Measurements from ENCODE around the gene GLDC. TPM values are rescaled to one million over a fixed set of nuclear protein-coding genes. Genes with fewer than 3 reads are reported as not detected.

GLDC gene
- total and polyA plus RNA-seq, 2 donors (not counting 1 experiment from before 2014, with no cell fraction given): 0.71 to 0.86 TPM

GRCh38 chr9:6584881-6585597, 60.5 kb downstream of the GLDC start:
- WGBS (ENCODE audit: insufficient coverage): no CpG with 5 or more reads among the region's 5 CpGs
- intact Hi-C loops (cut with micrococcal nuclease): loop anchor here (1.0 to 2.0 kb wide), 3 partner anchors 82 to 154 kb away; no protein-coding TSS in a partner anchor
- Histone ChIP-seq H3K4me2 (replicated peaks; ENCODE audit: low read depth, low read length, poor library complexity, severe bottlenecking) (no peak overlapping the region), H4K20me1 (ENCODE audit: control insufficient read depth, insufficient read depth, low read length, poor library complexity, severe bottlenecking) (no peaks in the 10 kb centered on the region), H3K27me3 (replicated peaks in 1 of 4; ENCODE audit: control extremely low read depth in 1 of 4, control insufficient read depth in 3 of 4, insufficient read depth in 4 of 4, low read length in 3 of 4) (no peaks in the 10 kb centered on the region), H3K27ac (ENCODE audit: low read length in 2 of 2) (no peak overlapping the region), H3K36me3 (replicated peaks in 1 of 2; ENCODE audit: control extremely low read depth in 1 of 2, control insufficient read depth in 1 of 2, extremely low read depth in 1 of 2, insufficient read depth in 2 of 2, low read length in 1 of 2) (no peaks in the 10 kb centered on the region), H3K9ac (ENCODE audit: low read length) (no peak overlapping the region), H3K9me3 (ENCODE audit: control extremely low read depth in 1 of 3, control insufficient read depth in 2 of 3, insufficient read depth in 1 of 3, low read length in 2 of 3) (no peaks in the 10 kb centered on the region), H3K4me3 (ENCODE audit: control extremely low read depth in 1 of 5, extremely low read depth in 1 of 5, insufficient read depth in 1 of 5, low read depth in 2 of 5, low read length in 4 of 5) (no peak overlapping the region), H3K4me1 (ENCODE audit: control insufficient read depth in 2 of 2, insufficient read depth in 2 of 2, low read length in 2 of 2) (peaks cover 33% of the 10 kb centered on the region in 2 donors), H3K79me2 (ENCODE audit: control insufficient read depth, insufficient read depth, low read length) (peaks cover 5% of the 10 kb centered on the region), H2AFZ (ENCODE audit: insufficient read depth, low read depth, low read length, poor library complexity, severe bottlenecking) (no peak overlapping the region)
- no peaks in the 10 kb centered on the region for H3K9me3 Mint-ChIP-seq (ENCODE audit: insufficient read depth)
- ATAC-seq (ENCODE audit: low read depth) (peak; percentile 28), DNase-seq (peak; percentile 68)
- POLR2A ChIA-PET: interaction anchor here (0.5 kb wide), 1 partner anchor 175 kb away, joined by 3 read pairs; no protein-coding TSS in a partner anchor
- H3K27me3 Mint-ChIP-seq: no peaks in the 10 kb centered on the region
- TF ChIP-seq EZH2 (IDR thresholded peaks at IDR 0.05; ENCODE audit: borderline replicate concordance, insufficient read depth, low read depth, low read length, poor library complexity, severe bottlenecking) (no peak), CTCF (IDR thresholded peaks at IDR 0.05) (peak; percentile 75)
- H3K4me3 Mint-ChIP-seq: no peak overlapping the region
- H3K27ac Mint-ChIP-seq: no peak overlapping the region
- CTCF ChIA-PET: interaction anchor here (0.6 to 5.1 kb wide), 28 partner anchors 10 to 1409 kb away, joined by 3 to 38 read pairs (median 4); partner anchors contain the start of gene KDM4C
- peaks cover 44% of the 10 kb centered on the region for H3K4me1 Mint-ChIP-seq

GRCh38 chr9:6581253-6581652, 64.3 kb downstream of the GLDC start:
- no peak for TF ChIP-seq CTCF (IDR thresholded peaks at IDR 0.05)
- TF ChIP-seq EZH2 (IDR thresholded peaks at IDR 0.05; ENCODE audit: borderline replicate concordance, insufficient read depth, low read depth, low read length, poor library complexity, severe bottlenecking): no peak
- peaks cover 45% of the 10 kb centered on the region for H3K4me1 Mint-ChIP-seq
- ChIA-PET CTCF (interaction anchor here (0.7 to 1.3 kb wide), 2 partner anchors 19 to 159 kb away, joined by 3 to 4 read pairs; no protein-coding TSS in a partner anchor), POLR2A (no interaction called here)
- WGBS (ENCODE audit: insufficient coverage): 17% methylated on average over 2 of the region's 3 CpGs
- Histone ChIP-seq H3K79me2 (ENCODE audit: control insufficient read depth, insufficient read depth, low read length) (peaks cover 5% of the 10 kb centered on the region), H3K4me2 (replicated peaks; ENCODE audit: low read depth, low read length, poor library complexity, severe bottlenecking) (peak overlapping the region; percentile 7), H4K20me1 (ENCODE audit: control insufficient read depth, insufficient read depth, low read length, poor library complexity, severe bottlenecking) (no peaks in the 10 kb centered on the region), H3K27ac (ENCODE audit: low read length in 2 of 2) (no peak overlapping the region), H3K9me3 (ENCODE audit: control extremely low read depth in 1 of 3, control insufficient read depth in 2 of 3, insufficient read depth in 1 of 3, low read length in 2 of 3) (no peaks in the 10 kb centered on the region), H3K4me1 (ENCODE audit: control insufficient read depth in 2 of 2, insufficient read depth in 2 of 2, low read length in 2 of 2) (peaks cover 43 to 51% of the 10 kb centered on the region in 2 donors), H2AFZ (ENCODE audit: insufficient read depth, low read depth, low read length, poor library complexity, severe bottlenecking) (no peak overlapping the region), H3K9ac (ENCODE audit: low read length) (no peak overlapping the region), H3K36me3 (replicated peaks in 1 of 2; ENCODE audit: control extremely low read depth in 1 of 2, control insufficient read depth in 1 of 2, extremely low read depth in 1 of 2, insufficient read depth in 2 of 2, low read length in 1 of 2) (no peaks in the 10 kb centered on the region), H3K4me3 (ENCODE audit: control extremely low read depth in 1 of 5, extremely low read depth in 1 of 5, insufficient read depth in 1 of 5, low read depth in 2 of 5, low read length in 4 of 5) (no peak overlapping the region), H3K27me3 (replicated peaks in 1 of 4; ENCODE audit: control extremely low read depth in 1 of 4, control insufficient read depth in 3 of 4, insufficient read depth in 4 of 4, low read length in 3 of 4) (peaks cover 0 to 5% (median 2%) of the 10 kb centered on the region in 4 experiments)
- no peak overlapping the region for H3K27ac Mint-ChIP-seq
- H3K9me3 Mint-ChIP-seq (ENCODE audit: insufficient read depth): no peaks in the 10 kb centered on the region
- no peak overlapping the region for H3K4me3 Mint-ChIP-seq
- DNase-seq (peak; percentile 59), ATAC-seq (ENCODE audit: low read depth) (peak; percentile 33)
- peaks cover 4% of the 10 kb centered on the region for H3K27me3 Mint-ChIP-seq
- intact Hi-C loops (cut with micrococcal nuclease): no loop called here

All from B cell (primary cell).